NCI-H345 (cell line): ENCODE data around the gene PRELP.
"Not testable (repeated sequence)": the region's sequence is repeated elsewhere in the genome, so short reads cannot be mapped to it uniquely, and the experiment has no call there.

Experiments
- DNase-seq: peaks from one replicate; lab custom pipeline; 2025; lab: John Stamatoyannopoulos, UW

Gene PRELP

DNA sequence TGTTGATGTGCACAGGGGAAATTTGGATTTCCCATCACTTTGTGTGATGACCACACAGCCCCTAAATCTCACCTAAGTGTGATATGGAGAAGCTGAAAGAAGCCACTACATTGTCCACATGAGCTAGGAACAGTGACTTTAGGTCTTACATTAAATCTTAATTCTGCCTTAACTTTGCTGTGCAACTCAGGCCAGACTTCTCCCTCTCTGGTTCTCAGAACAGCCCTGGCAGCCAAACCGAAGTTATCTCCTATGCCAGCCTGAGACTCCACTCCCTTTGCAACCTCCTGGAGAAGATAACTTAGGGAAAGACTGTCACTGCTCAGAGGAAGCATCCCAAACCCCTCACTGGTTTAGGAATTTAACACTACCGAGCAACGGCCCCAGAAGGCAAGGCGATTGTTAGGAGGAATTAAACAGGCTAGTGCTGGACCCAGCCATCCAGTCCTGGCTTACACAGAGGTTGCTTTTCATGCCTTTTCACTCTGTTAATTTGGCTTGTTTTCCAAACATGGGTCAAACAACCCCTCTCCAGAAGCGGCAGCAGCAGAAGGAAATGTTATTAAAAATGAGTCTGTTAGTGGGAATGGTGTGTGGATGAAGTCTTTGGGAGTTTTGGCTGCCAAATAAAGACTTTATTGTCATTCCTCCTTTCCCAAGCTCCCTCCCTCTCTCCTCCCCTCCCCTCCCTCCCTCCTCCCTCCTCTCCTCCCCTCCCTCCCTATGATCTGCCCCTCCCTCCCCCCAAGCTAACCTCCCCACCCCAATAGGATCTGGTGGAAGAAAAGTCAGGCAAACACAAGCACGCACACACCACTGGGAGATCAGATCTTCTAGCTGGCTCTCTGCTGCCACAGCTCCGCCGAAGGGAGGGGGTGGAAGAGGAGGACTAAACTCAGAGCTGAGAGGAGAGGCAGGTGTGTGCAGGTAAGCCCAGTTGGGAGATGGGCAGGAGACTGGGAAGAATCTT is at the start of gene PRELP:
PRELP (plus strand) TSS at position 795 of the 970 bp plus-strand sequence. CDS start 7,379 bp downstream, outside the sequence.
- peak; percentile 42 for DNase-seq

DNA sequence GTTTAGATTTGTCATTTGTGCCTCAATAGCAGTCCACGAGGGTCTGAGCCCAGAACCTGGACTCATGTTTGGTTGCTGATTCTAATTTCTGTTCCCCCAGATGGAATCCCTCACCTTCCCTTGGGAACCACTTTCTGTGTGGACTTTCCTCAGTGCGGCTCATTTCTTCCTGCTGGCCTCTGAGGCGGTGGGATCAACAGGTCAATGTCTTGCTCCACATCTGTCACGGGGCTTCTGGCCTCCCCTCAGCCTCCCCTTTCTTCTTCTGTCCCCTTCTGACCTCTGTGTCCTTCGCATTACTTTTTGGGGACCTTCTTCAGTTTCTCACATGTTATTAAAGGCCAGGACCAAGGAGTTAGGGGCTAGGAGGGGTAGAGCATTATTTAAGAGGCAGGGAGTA is 49.2 kb upstream of the PRELP start:
- no peak for DNase-seq

DNA sequence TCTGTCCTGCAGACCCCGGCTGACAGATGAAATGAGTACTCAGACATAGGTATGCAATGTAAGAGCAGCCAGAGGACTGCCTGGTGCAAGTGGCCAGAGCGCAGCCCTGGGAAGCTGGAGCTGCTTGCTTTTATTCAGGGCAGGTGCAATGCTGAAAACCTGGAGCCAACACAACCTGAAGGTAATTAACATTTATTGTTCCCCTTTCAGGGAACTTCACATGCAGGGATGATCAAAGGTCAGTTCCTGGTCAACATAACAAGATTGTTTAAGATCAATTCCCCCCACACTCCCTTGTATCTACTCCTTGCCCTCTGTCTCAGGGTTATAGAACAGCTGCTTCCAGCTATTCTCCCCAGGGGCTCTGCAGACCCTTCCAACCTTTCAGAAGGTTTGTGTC is 48.7 kb upstream of the PRELP start:
- DNase-seq, result no peak

DNA sequence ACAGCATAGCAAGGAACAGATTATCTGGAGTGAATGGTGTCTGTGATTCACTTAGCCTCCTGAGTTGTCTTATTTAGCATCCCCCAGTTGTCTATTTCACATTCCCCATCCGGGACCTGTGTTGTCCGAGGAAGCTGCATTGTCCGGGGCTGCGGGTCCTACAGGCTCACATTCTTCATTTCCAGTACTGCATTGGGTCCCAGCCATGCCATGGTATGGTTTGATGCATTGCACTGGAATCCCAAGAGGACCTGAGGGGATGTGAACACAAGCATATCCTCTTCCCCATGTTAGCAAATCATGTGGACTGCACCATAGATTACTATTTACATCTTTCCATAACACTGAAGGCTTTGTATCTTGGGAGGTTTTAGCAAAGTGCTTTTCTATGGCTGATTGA is 48.2 kb upstream of the PRELP start:
- no peak for DNase-seq

DNA sequence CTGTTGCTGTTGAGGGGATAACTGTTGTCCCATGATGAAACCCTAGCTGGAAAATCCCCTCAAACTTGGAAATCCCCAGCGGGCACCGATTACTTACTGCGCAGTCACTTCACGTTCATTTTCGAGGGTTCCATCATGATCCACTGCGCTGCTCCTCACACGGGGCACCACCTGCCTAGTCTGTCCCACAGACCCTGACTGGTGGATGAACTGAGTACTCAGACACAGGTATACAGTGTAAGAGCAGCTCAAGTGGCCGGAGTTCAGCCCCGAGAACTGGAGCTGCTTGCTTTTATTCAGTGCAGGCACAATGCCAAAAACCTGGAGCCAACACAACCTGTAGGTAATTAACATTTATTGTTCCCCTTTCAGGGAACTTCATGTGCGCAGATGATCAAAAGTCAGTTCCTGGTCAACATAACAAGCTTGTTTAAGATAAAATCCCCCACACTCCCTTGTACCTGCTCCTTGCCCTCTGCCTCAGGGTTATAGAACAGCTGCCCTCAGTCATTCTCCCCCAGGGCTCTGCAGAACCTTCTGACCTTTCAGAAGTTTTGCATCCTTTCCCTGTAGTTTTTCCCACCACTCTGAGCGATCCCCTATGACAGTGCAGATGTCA is 46.5 kb upstream of the PRELP start:
- DNase-seq, result peak; percentile 82

DNA sequence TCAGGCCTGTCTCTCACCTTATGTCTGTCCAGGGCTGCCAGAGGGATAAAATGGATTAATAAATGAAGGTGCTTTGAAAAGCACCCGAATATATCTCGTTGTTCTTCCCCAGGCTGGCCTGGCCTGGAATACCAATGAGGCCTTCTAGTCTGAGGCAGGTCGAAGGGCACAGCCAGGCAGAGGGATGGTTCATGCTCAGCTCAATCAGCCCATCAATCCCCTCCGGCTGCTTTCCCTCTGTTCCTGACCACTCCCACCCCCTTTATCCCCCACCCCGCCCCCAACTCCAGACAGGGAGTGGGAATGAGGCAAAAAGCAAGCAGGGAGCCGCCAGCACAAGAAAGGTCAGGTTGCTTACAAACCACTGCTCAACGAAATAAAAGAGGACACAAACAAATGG is 40.0 kb upstream of the PRELP start:
- no peak for DNase-seq

DNA sequence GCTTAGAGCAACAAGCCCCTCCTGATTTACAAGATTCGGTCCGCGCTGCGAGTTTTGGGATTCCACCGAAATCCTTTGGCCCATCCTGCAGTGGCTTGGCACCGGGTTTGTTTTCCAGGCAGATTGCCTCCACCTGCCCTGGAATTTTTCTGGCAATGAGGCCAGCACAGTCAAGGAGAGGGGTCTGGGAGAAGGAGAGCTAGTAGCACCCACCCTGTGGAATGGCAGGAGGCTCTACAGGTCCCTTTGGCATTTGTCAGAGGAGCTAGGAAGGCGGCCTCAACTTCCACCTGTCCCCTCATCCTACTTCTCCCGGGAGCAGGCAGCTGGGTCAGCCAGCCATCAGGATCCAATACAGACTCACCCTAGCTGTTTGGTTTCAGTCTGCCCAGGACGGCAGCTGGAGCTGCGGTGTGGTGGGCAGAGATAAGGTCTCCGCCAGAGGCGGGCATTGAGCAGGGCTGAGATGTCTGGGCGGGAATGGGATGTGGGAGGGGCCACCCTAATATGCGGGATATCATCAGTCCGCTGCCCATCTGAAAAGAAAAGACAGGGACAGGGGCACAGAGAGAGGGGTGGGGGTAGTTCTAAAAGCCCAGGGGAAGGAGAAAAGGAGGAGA is 37.8 kb upstream of the PRELP start:
- DNase-seq, result no peak

DNA sequence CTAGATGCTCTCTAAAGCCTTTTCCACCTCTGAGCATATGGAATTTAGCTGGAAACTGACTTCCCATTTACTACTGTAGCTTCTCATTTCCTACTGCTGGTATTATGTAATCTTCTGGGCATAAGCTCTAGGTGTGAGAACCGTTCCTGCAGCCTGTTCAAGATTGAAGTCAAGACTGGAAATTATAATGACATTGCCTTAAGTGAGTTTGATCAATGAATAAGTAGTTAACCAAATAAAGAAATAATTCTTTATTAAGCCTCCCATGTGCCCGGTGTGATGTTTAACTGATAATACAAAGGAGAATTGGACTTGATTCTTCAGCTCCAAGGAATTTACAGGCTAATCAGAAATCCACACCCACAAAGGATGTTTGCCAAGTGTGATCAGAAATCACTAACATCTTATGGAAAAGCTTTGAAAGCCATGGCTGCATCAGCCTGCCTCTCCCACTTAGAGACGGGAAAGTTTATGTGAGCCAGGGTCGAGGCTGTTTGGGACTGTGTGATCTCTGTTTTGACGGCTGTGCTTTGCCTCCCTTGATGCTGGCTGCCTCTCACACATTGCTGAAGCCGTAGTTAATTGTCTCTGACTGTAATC is 36.4 kb upstream of the PRELP start:
- DNase-seq, result no peak

DNA sequence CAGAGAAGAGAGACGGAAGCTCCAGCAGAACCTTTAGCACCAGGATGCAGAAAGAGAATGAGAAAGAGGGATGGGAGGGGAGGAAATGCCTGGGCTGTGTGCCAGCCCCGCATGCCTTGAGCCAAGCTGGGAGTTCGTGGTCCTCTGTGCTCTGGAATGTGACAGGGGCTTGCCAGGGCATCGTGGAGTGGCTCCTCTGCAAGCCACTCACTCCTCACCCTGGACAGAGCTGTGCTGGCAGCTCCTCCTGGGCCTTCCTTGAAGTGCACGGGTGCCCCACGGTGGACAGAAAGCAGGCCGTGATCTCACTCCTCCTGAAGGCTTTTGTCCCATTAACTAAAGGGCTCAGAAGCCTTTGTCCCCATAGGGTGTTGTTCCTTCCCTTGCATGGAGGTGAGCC is 34.8 kb upstream of the PRELP start:
- peak; percentile 25 for DNase-seq

DNA sequence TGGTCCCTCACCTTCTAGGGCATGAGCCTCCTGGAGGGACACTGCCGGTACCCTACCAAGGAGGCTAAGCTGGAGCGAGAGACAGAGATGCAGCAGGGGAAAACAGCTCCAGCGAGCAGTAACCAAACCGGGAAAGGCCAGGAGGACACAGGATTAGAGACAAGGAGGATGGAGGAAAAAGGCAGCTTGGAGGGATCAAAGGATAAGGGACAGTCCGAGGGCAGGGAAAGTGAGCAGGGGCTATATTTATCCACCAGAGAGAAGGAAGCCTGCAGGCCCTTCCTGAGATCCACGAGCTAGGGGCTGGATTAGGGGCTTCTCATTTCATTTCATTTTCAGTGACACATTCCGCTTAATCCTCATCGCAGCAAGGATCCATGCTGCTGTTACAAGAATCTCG is 33.8 kb upstream of the PRELP start:
- DNase-seq, result no peak

DNA sequence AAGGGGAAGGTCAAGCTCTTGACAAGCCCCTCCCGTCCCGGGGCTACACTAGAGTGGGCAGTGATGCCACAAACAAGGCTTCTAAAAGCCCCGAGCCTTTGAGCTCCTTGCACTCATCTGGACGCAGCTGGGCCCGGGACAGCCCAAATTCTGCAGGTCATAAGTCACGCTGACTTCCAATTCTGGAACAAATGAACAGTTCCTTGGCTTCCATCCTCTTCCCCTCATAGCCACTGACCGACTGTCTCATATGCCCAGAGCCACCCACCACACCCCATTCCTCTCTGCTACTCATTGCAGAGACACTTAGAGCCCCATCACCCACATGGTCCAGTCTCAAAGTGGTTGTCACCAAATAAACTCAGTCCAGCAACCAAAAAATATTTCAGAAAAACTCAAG is 32.8 kb upstream of the PRELP start:
- no peak for DNase-seq

DNA sequence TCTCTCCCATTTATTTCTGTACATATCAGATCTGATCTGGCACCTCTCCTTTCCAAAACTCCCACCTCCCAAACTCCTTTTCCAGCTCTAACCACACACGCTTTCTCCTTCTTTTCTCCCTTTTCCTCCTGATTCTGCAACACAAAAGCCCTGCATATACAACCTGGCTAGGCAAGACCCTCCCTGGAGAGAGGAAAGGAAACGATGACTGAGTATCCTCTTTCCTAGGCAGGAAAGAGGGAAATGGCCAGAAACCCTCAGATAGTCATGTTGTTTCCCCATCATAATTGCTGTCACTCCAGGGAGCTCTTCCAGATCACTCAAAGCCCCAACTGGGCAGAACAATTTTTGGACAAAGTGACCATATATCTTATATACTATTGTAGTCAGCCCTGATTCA is 32.3 kb upstream of the PRELP start:
- DNase-seq, result no peak

DNA sequence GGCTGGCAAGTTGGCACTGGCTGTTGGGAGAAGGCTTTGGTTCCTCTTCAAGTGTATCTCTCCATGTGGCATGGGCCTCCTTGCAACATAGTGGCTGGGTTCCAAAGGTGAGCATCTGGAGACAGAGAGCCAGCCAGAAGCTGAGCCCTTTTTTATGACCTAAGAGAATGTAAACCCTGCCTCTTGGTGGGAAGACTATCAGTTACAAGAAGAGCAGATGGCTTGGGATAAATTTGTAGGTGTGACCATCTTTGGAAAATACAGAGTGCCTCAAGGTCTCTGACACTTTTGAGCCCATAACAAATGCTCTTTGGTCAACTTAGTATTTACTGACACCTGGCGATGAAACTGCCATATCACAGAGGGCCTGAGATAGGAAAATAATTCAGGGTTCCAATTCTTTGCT is 31.4 kb upstream of the PRELP start:
- DNase-seq, result no peak

DNA sequence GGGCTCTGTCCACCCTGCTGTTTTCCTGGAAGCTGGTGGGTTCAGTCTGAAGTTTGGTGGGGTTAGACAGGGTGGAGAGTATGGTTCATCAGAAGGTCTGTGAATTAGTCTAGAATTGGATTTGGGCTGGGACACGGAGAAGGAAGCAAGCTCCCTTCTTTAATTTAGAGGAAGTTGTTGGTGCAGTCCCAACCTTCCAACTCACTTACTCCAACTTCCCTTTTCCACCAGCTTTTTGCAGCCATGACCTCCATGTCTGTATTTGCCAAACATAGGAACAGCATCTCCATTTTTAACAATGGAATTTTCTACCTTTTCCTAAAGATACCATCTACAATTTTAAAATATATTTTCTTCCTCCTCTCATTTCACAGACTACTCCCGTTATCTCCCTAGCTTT is 28.5 kb upstream of the PRELP start:
- no peak for DNase-seq

DNA sequence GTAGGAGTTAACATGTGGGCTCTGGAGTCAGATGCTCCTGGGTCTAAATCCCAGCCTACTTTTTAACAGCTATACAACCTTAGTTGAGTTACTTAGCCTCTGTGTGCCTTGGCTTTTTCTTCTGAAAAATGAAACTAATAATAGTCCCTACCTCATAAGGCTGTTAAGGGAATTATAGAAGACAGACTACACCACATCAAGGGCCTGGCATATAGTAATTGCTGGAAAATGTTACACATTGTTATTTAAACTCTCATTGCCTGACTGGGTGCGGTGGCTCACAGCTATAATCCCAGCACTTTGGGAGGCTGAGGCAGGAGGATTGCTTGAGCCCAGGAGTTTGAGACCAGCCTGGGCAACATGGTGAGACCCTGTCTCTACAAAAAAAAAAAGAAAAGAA is 28.0 kb upstream of the PRELP start:
- DNase-seq, result not testable (repeated sequence)

DNA sequence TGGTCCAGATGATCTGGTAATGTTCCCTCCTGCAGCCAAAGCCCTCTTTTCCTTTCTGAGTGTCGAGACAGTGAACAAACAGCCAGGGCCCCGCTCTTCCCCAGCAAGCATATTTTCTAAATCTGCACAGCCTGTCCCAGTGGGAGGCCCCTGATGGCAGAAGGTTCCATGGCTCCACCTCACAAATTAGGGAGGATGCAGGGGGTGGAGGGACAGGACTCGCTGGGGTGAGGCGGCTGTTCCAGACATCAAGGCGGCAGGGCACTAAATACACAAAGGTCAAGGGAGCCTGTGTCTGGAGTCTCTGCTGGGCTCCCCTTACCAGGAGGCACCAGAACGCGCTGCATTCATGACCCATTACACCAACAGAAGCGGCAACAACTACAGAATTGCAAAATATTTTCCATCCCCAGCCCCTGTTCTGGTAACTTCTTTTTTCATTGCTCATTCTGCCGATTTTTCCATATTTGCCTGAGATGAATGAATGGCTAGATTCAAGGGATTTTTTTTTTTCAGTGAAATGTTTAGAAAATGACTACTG is 27.0 kb upstream of the PRELP start:
- DNase-seq, result no peak

DNA sequence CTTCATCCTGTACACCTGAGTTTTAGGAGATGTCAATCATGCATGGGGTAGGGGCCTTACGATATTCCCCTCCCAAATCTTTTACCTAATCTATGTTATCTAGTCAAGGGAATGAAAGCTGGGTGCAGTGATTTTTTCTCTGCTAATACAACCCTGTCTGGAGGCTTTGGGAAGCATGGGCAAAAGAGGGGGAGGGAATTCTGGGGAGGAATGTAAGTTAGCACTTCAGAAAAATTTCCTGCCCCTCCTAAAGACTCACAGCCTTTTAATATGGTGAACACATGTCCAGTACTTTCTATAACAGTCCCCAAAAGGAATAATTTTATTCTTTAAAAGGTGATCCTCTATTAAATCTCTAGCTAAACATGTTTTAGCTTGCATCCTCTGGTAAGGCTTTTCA is 25.6 kb upstream of the PRELP start:
- DNase-seq, result no peak

DNA sequence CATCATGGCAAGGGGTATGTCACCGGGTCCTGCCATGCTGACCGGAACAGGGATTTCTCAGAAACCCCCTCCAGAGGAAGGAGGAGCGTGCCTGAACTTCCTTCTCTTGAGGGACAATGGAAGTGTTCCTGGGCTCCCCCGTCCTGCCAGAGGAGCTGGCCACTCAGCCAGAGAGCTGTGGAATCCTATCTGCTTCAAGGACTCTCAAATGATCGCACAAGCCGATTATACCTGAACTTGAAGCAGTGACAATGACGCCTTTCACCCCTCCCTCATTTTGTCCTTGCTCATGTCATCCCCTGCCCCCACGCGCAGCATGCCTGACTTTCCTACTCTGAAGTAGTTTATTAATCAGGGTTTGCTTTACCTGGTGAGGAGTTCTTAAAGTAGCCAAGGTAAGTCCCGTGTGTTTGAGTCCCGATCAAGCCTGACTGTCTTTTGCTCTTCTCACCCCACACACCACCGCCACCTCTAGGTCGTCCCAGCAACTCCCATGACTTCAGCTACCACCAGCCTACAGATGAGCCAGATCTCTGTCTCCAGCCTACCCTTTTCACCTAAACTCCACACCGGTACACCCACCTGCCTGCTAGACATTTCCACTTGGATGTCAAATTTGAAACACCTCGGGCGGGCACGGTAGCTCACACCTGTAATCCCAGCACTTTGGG is 25.0 kb upstream of the PRELP start:
- no peak for DNase-seq

DNA sequence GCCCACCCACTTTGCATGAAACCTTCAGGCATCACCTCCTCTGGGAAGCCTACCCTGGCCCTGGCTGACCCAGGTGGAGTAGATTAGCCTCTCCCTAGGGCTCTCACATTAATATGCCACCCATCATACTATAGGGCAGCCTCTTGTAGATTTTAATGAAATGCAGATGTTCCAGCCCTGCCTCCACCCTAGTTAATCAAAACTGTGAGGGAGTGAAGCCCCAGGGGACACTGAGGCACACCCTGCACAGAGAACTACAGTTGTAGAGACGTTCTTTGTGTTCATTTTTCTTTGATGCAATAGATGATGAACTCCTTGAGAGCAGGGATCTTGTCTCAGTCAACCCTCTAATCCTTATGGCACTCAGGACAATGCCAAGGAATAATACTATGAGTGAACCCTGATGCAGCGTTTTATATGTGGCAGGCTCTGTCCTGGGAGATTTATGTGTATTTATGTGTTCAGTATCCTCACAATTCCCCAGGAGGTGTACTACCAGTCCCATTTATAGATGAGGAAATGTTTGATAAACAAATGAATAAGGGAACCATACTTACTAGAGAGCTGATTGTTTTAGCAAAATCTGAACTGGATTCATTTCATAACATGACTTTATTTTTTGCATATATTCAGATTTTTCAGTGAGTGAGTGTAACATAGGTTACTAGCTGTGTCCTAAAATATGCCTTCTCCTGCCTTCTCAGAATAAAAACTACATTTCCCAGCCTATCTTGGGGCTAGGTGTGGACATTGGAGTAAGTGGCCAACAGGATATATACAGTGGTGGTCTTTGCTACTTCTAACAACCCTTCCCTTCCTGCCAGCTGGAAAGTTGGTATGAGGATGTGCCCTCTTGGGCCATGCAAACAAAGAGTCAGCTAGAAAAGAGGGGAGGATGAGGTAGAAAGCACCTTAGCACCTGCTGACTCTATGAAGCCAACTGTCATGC is 23.5 kb upstream of the PRELP start:
- DNase-seq, result no peak

DNA sequence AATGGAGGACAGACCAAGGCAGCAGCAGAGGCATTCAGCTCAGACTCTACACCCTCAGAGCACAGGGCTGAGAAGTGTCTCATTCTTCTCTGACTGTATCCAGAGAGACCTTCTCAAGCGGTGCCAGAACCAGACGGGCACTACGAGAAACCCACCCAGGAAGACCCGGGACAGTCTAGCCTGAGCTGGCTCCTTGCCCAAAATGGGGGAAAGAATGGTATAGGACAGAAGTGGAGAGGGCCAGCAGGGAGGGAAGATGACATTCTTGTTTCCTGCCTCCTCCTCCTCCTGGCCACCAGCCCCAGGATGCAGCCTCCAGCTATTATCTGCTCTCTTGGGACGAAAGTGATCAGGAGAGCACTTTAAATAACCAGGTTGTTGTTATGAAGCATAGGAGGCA is 22.6 kb upstream of the PRELP start:
- no peak for DNase-seq

DNA sequence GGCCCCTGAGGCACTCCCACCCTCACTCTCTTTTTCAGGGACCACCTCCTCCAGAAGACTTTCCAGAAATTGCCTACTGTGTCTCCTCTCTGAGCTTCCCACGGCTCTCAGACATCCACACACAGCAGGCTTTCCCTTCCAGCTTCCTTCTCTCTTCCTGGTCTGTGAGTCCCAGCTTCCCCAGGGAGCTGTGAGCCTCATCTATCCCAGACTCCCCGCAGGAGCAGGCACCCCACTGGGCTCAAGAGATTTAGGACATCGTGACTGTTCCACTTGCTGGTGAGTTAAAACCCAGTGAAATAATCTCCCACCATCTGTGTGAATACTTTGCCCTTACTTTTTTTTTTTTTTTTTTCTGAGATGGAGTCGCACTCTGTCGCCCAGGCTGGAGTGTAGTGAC is 22.0 kb upstream of the PRELP start:
- DNase-seq, result peak; percentile 45
